Measurements from ENCODE around the gene SACM1L. TPM values are rescaled to one million over a fixed set of nuclear protein-coding genes. Genes with fewer than 3 reads are reported as not detected.
A peak's percentile ranks its signal among the peaks of the same experiment; 100 is the strongest.
"Not testable (repeated sequence)": the region's sequence is repeated elsewhere in the genome, so short reads cannot be mapped to it uniquely, and the experiment has no call there.

The SACM1L gene
- total RNA-seq, 2 experiments from 2014 or later = 71.6 to 88.7 TPM

- Mint-ChIP-seq H3K4me1 (peaks cover 24% of the 10 kb centered on the region), H3K36me3 (peaks cover 42% of the 10 kb centered on the region), H3K27me3 (no peaks in the 10 kb centered on the region), H3K4me3 (peak overlapping the region; percentile 59), H3K27ac (peak overlapping the region; percentile 94), H3K9me3 (ENCODE audit: low read depth) (no peaks in the 10 kb centered on the region)
- DNase-seq (peak; percentile 83), ATAC-seq (peak; percentile 92)
- CTCF ChIA-PET = interaction anchor here (1.0 to 7.2 kb wide), 6 partner anchors 10 to 531 kb away, joined by 3 to 45 read pairs (median 6); partner anchors contain the start of genes CCR1 and SACM1L
These were observed 12.2 kb upstream of the SACM1L start for GRCh38 chr3:45677033-45677446.

GRCh38 chr3:45677841-45678240 lies 11.4 kb upstream of the SACM1L start:
- ATAC-seq (no peak), DNase-seq (peak; percentile 33)
- no peaks in the 10 kb centered on the region for H3K27me3 Mint-ChIP-seq
- H3K9me3 Mint-ChIP-seq (ENCODE audit: low read depth) = no peaks in the 10 kb centered on the region
- H3K27ac Mint-ChIP-seq = peak overlapping the region; percentile 54
- no peak overlapping the region for H3K4me3 Mint-ChIP-seq
- CTCF ChIA-PET = interaction anchor here (1.0 to 7.2 kb wide), 6 partner anchors 11 to 21 kb away, joined by 3 to 45 read pairs (median 6); partner anchors contain the start of gene SACM1L
- peaks cover 35% of the 10 kb centered on the region for H3K36me3 Mint-ChIP-seq
- peaks cover 24% of the 10 kb centered on the region for H3K4me1 Mint-ChIP-seq

- Mint-ChIP-seq H3K4me3 (no peak overlapping the region), H3K27ac (no peak overlapping the region), H3K9me3 (ENCODE audit: low read depth) (no peaks in the 10 kb centered on the region), H3K4me1 (peaks cover 24% of the 10 kb centered on the region), H3K36me3 (peaks cover 27% of the 10 kb centered on the region), H3K27me3 (no peaks in the 10 kb centered on the region)
- DNase-seq (no peak), ATAC-seq (no peak)
- CTCF ChIA-PET = no interaction called here
These were observed 9.4 kb upstream of the SACM1L start for GRCh38 chr3:45679805-45680204.

- H3K27me3 Mint-ChIP-seq = no peaks in the 10 kb centered on the region
- H3K27ac Mint-ChIP-seq = no peak overlapping the region
- CTCF ChIA-PET = interaction anchor here (1.0 to 1.2 kb wide), 2 partner anchors 19 to 22 kb away, joined by 3 read pairs; no protein-coding TSS in a partner anchor
These were observed 8.0 kb upstream of the SACM1L start for GRCh38 chr3:45681221-45681620.

GRCh38 chr3:45681846-45682245 lies 7.3 kb upstream of the SACM1L start:
- Mint-ChIP-seq H3K36me3 (peaks cover 23% of the 10 kb centered on the region), H3K4me3 (no peak overlapping the region), H3K9me3 (ENCODE audit: low read depth) (no peaks in the 10 kb centered on the region), H3K4me1 (peaks cover 10% of the 10 kb centered on the region), H3K27ac (no peak overlapping the region), H3K27me3 (no peaks in the 10 kb centered on the region)
- ATAC-seq (no peak), DNase-seq (no peak)
- CTCF ChIA-PET = interaction anchor here (1.0 to 1.2 kb wide), 2 partner anchors 15 to 20 kb away, joined by 3 read pairs; no protein-coding TSS in a partner anchor

More at GRCh38 chr3:45681221-45681620, 8.0 kb upstream of the SACM1L start:
- Mint-ChIP-seq H3K4me3 (no peak overlapping the region), H3K4me1 (peaks cover 16% of the 10 kb centered on the region), H3K9me3 (ENCODE audit: low read depth) (no peaks in the 10 kb centered on the region), H3K36me3 (peaks cover 26% of the 10 kb centered on the region)
- DNase-seq (no peak), ATAC-seq (no peak)

GRCh38 chr3:45682311-45682710 lies 6.9 kb upstream of the SACM1L start:
- CTCF ChIA-PET = interaction anchor here (1.2 kb wide), 1 partner anchor 15 kb away, joined by 3 read pairs; no protein-coding TSS in a partner anchor
- no peak overlapping the region for H3K4me3 Mint-ChIP-seq
- DNase-seq (no peak), ATAC-seq (no peak)
- peaks cover 8% of the 10 kb centered on the region for H3K4me1 Mint-ChIP-seq
- peaks cover 21% of the 10 kb centered on the region for H3K36me3 Mint-ChIP-seq
- H3K27ac Mint-ChIP-seq = no peak overlapping the region
- no peaks in the 10 kb centered on the region for H3K27me3 Mint-ChIP-seq
- H3K9me3 Mint-ChIP-seq (ENCODE audit: low read depth) = no peaks in the 10 kb centered on the region

- Mint-ChIP-seq H3K9me3 (ENCODE audit: low read depth) (no peaks in the 10 kb centered on the region), H3K27ac (no peak overlapping the region), H3K36me3 (peaks cover 16% of the 10 kb centered on the region), H3K4me1 (peaks cover 4% of the 10 kb centered on the region), H3K4me3 (no peak overlapping the region), H3K27me3 (no peaks in the 10 kb centered on the region)
- DNase-seq (no peak), ATAC-seq (no peak)
- CTCF ChIA-PET = interaction anchor here (1.2 kb wide), 1 partner anchor 16 kb away, joined by 3 read pairs; no protein-coding TSS in a partner anchor
These were observed 6.4 kb upstream of the SACM1L start for GRCh38 chr3:45682786-45683185.

GRCh38 chr3:45683417-45684326 lies 5.5 kb upstream of the SACM1L start:
- Mint-ChIP-seq H3K36me3 (peaks cover 12% of the 10 kb centered on the region), H3K27me3 (no peaks in the 10 kb centered on the region)
- CTCF ChIA-PET = no interaction called here

GRCh38 chr3:45684327-45684892 lies 4.8 kb upstream of the SACM1L start:
- H3K4me3 Mint-ChIP-seq = no peak overlapping the region
- CTCF ChIA-PET = no interaction called here

More at GRCh38 chr3:45683417-45684326, 5.5 kb upstream of the SACM1L start:
- ATAC-seq = no peak
- peaks cover 6% of the 10 kb centered on the region for H3K4me1 Mint-ChIP-seq
- H3K4me3 Mint-ChIP-seq = no peak overlapping the region
- H3K9me3 Mint-ChIP-seq (ENCODE audit: low read depth) = no peaks in the 10 kb centered on the region
- H3K27ac Mint-ChIP-seq = no peak overlapping the region
- DNase-seq = no peak

GRCh38 chr3:45685722-45686121 lies 3.5 kb upstream of the SACM1L start:
- ATAC-seq; H3K27me3 Mint-ChIP-seq; H3K4me3 Mint-ChIP-seq; DNase-seq; CTCF ChIA-PET; H3K9me3 Mint-ChIP-seq (ENCODE audit: low read depth); H3K27ac Mint-ChIP-seq: not testable (repeated sequence)
- Mint-ChIP-seq H3K4me1 (peaks cover 11% of the 10 kb centered on the region), H3K36me3 (peaks cover 14% of the 10 kb centered on the region)

More at GRCh38 chr3:45684327-45684892, 4.8 kb upstream of the SACM1L start:
- H3K27ac Mint-ChIP-seq = no peak overlapping the region
- H3K36me3 Mint-ChIP-seq = peaks cover 16% of the 10 kb centered on the region
- ATAC-seq = no peak
- no peak for DNase-seq
- H3K4me1 Mint-ChIP-seq = peaks cover 9% of the 10 kb centered on the region
- H3K27me3 Mint-ChIP-seq = peaks cover 3% of the 10 kb centered on the region
- H3K9me3 Mint-ChIP-seq (ENCODE audit: low read depth) = no peaks in the 10 kb centered on the region

GRCh38 chr3:45686850-45687249 lies 2.3 kb upstream of the SACM1L start:
- Mint-ChIP-seq H3K36me3 (peaks cover 18% of the 10 kb centered on the region), H3K4me3 (peak overlapping the region; percentile 32), H3K27me3 (peaks cover 3% of the 10 kb centered on the region), H3K9me3 (ENCODE audit: low read depth) (no peaks in the 10 kb centered on the region), H3K27ac (no peak overlapping the region), H3K4me1 (peaks cover 21% of the 10 kb centered on the region)
- DNase-seq (no peak), ATAC-seq (no peak)
- CTCF ChIA-PET = no interaction called here

- no peak for DNase-seq
- no peaks in the 10 kb centered on the region for H3K9me3 Mint-ChIP-seq (ENCODE audit: low read depth)
- peak overlapping the region; percentile 81 for H3K4me3 Mint-ChIP-seq
- H3K27me3 Mint-ChIP-seq = peaks cover 3% of the 10 kb centered on the region
- ATAC-seq = no peak
- H3K4me1 Mint-ChIP-seq = peaks cover 30% of the 10 kb centered on the region
- H3K36me3 Mint-ChIP-seq = peaks cover 24% of the 10 kb centered on the region
- CTCF ChIA-PET = interaction anchor here (1.3 to 4.3 kb wide), 2 partner anchors 21 to 28 kb away, joined by 4 to 29 read pairs; no protein-coding TSS in a partner anchor
- H3K27ac Mint-ChIP-seq = peak overlapping the region; percentile 58
These were observed 1.4 kb upstream of the SACM1L start for GRCh38 chr3:45687828-45688193.

- Mint-ChIP-seq H3K9me3 (ENCODE audit: low read depth) (no peaks in the 10 kb centered on the region), H3K4me1 (peaks cover 34% of the 10 kb centered on the region), H3K27ac (peak overlapping the region; percentile 87), H3K36me3 (peaks cover 25% of the 10 kb centered on the region), H3K4me3 (peak overlapping the region; percentile 81), H3K27me3 (peaks cover 3% of the 10 kb centered on the region)
- CTCF ChIA-PET = interaction anchor here (1.3 to 4.3 kb wide), 2 partner anchors 22 to 28 kb away, joined by 4 to 29 read pairs; no protein-coding TSS in a partner anchor
- DNase-seq (peak; percentile 71), ATAC-seq (no peak)
These were observed 858 bp upstream of the SACM1L start for GRCh38 chr3:45688194-45688881.
